H9 (cell line): ENCODE results near the gene NUDT4. TPM values are rescaled to one million over a fixed set of nuclear protein-coding genes. Genes with fewer than 3 reads are reported as not detected.

ENCODE experiments used
- DNase-seq: peaks from one replicate; pipeline ENCODE4 v3.0.0-alpha.2; 2017
- H2AFZ ChIP-seq: one replicate; pipeline ENCODE4 v1.6.1; 2013; ENCODE audit warnings: mild to moderate bottlenecking, low read length, control low read depth, moderate library complexity
- H2AK5ac ChIP-seq: 2 replicates; pipeline ENCODE4 v1.6.1; 2013; ENCODE audit warnings: low read length, control low read depth, mixed read lengths; ENCODE audit not compliant: insufficient read length
- H2BK120ac ChIP-seq: one replicate; pipeline ENCODE4 v1.6.1; 2013; ENCODE audit warnings: low read depth, mild to moderate bottlenecking, low read length, control low read depth, inconsistent platforms; ENCODE audit not compliant: poor library complexity, severe bottlenecking
- H2BK12ac ChIP-seq: 2 replicates; pipeline ENCODE4 v1.6.1; 2013; ENCODE audit warnings: low read length, control low read depth, mixed read lengths, low read depth; ENCODE audit not compliant: insufficient read length
- H2BK15ac ChIP-seq: 2 replicates; pipeline ENCODE4 v1.6.1; 2013; ENCODE audit warnings: low read depth, low read length, control low read depth
- H2BK20ac ChIP-seq: one replicate; pipeline ENCODE4 v1.6.1; 2013; ENCODE audit warnings: low read depth, mild to moderate bottlenecking, low read length, control low read depth, inconsistent platforms; ENCODE audit not compliant: poor library complexity, severe bottlenecking
- H2BK5ac ChIP-seq: 2 replicates; pipeline ENCODE4 v1.6.1; 2013; ENCODE audit warnings: low read length, control low read depth, mixed read lengths; ENCODE audit not compliant: insufficient read length
- H3K14ac ChIP-seq: 2 replicates; pipeline ENCODE4 v1.6.1; 2013; ENCODE audit warnings: low read length, control low read depth; ENCODE audit not compliant: insufficient read depth
- H3K18ac ChIP-seq: 2 replicates; pipeline ENCODE4 v1.6.1; 2013; ENCODE audit warnings: low read depth, mild to moderate bottlenecking, mixed read lengths, low read length, control low read depth; ENCODE audit not compliant: insufficient read length
- H3K23ac ChIP-seq: 2 replicates; pipeline ENCODE4 v1.6.1; 2013; ENCODE audit warnings: low read length, control low read depth, mixed read lengths, low read depth; ENCODE audit not compliant: insufficient read length
- H3K23me2 ChIP-seq: 2 replicates; pipeline ENCODE4 v1.6.1; 2013; ENCODE audit warnings: low read depth, mild to moderate bottlenecking, mixed read lengths, low read length, control low read depth; ENCODE audit not compliant: insufficient read length, poor library complexity, severe bottlenecking
- H3K27ac ChIP-seq: 2 replicates; pipeline ENCODE4 v1.5.1; 2013; ENCODE audit warnings: low read length, control low read depth, mixed read lengths, low read depth; ENCODE audit not compliant: insufficient read length
- H3K27me3 ChIP-seq: 2 replicates; pipeline ENCODE4 v1.6.1; 2013; ENCODE audit warnings: low read length, control low read depth, inconsistent platforms; ENCODE audit not compliant: insufficient read depth
- H3K4ac ChIP-seq: 2 replicates; pipeline ENCODE4 v1.6.1; 2013; ENCODE audit warnings: low read depth, mild to moderate bottlenecking, control low read depth, inconsistent platforms, low read length, moderate library complexity
- H3K4me1 ChIP-seq: 2 replicates; pipeline ENCODE4 v1.6.1; 2013; ENCODE audit warnings: low read length, control low read depth, inconsistent platforms; ENCODE audit not compliant: insufficient read depth
- H3K4me2 ChIP-seq: 2 replicates; pipeline ENCODE4 v1.6.1; 2013; ENCODE audit warnings: low read length, control low read depth, mixed read lengths; ENCODE audit not compliant: insufficient read length, insufficient read depth
- H3K56ac ChIP-seq: 2 replicates; pipeline ENCODE4 v1.6.1; 2013; ENCODE audit warnings: low read depth, mild to moderate bottlenecking, mixed read lengths, low read length, control low read depth; ENCODE audit not compliant: insufficient read length
- H3K79me1 ChIP-seq: 2 replicates; pipeline ENCODE4 v1.6.1; 2013; ENCODE audit warnings: low read depth, mild to moderate bottlenecking, moderate library complexity, low read length, control low read depth, inconsistent platforms; ENCODE audit not compliant: insufficient read depth, poor library complexity, severe bottlenecking
- H3K79me2 ChIP-seq: 2 replicates; pipeline ENCODE4 v1.6.1; 2013; ENCODE audit warnings: low read length, control low read depth, inconsistent platforms; ENCODE audit not compliant: insufficient read depth
- H3K9ac ChIP-seq: 2 replicates; pipeline ENCODE4 v1.6.1; 2013; ENCODE audit warnings: low read length, control low read depth, mixed read lengths; ENCODE audit not compliant: insufficient read length; ENCODE audit errors: extremely low read depth
- H3K9me3 ChIP-seq: one replicate; pipeline ENCODE4 v1.6.1; 2013; ENCODE audit warnings: low read depth, low read length, inconsistent platforms; ENCODE audit not compliant: control insufficient read depth
- H3T11ph ChIP-seq: one replicate; pipeline ENCODE4 v1.6.1; 2013; ENCODE audit warnings: mild to moderate bottlenecking, low read length, control low read depth, inconsistent platforms
- H4K20me1 ChIP-seq: one replicate; pipeline ENCODE4 v1.6.1; 2013; ENCODE audit not compliant: control insufficient read depth, insufficient read length, insufficient read depth
- H4K5ac ChIP-seq: 2 replicates; pipeline ENCODE4 v1.6.1; 2013; ENCODE audit warnings: low read depth, mild to moderate bottlenecking, mixed read lengths, low read length, control low read depth; ENCODE audit not compliant: insufficient read length
- H4K8ac ChIP-seq: replicated peaks from 2 replicates; pipeline ENCODE4 v1.6.1; 2013; ENCODE audit warnings: low read length, control low read depth, mixed read lengths, low read depth; ENCODE audit not compliant: insufficient read length
- H4K91ac ChIP-seq: 2 replicates; pipeline ENCODE4 v1.6.1; 2013; ENCODE audit warnings: low read depth, mild to moderate bottlenecking, moderate library complexity, mixed read lengths, low read length, control low read depth; ENCODE audit not compliant: insufficient read length
- H3K27ac Mint-ChIP-seq, 3 experiments: 2 replicates in 2 of 3; 3 replicates in 1 of 3; pipeline ENCODE4 v1.8.0; 2020 to 2021; ENCODE audit warnings: mixed read lengths in 3 of 3, mild to moderate bottlenecking in 1 of 3, moderate library complexity in 1 of 3
- H3K27me3 Mint-ChIP-seq: 2 replicates; pipeline ENCODE4 v1.8.0; 2021; ENCODE audit warnings: low read depth, mild to moderate bottlenecking, moderate library complexity, mixed read lengths
- H3K36me3 Mint-ChIP-seq, 3 experiments: 2 replicates in 2 of 3; 3 replicates in 1 of 3; pipeline ENCODE4 v1.8.0; 2020 to 2021; ENCODE audit warnings: low read depth in 3 of 3, mixed read lengths in 3 of 3; ENCODE audit not compliant: insufficient read depth in 1 of 3
- H3K4me1 Mint-ChIP-seq, 2 experiments: 2 replicates each; pipeline ENCODE4 v1.8.0; 2020; ENCODE audit warnings: mixed read lengths in 2 of 2
- H3K4me3 Mint-ChIP-seq, 2 experiments: 2 replicates in 1 of 2; 3 replicates in 1 of 2; pipeline ENCODE4 v1.8.0; 2020 to 2021; ENCODE audit warnings: mild to moderate bottlenecking in 2 of 2, mixed read lengths in 2 of 2, moderate library complexity in 1 of 2
- H3K9me3 Mint-ChIP-seq, 2 experiments: 2 replicates in 1 of 2; 3 replicates in 1 of 2; pipeline ENCODE4 v1.8.0; 2020; ENCODE audit warnings: mild to moderate bottlenecking in 2 of 2, mixed read lengths in 2 of 2, moderate library complexity in 1 of 2
- CTCF ChIP-seq: fragments of 200-600 bp; sonication (generic); conservative IDR thresholded peaks from 3 replicates; pipeline ENCODE4 v1.8.0; 2021; ENCODE audit warnings: antibody characterized with exemption, mild to moderate bottlenecking
- WGBS: extraction: QIAGEN DNeasy Blood & Tissue Kit; methylation state at CpG from one replicate; pipeline ENCODE4 v1.1.7; 2013; ENCODE audit warnings: missing lambda C conversion rate, low lambda C conversion rate, mixed read lengths; ENCODE audit not compliant: insufficient read length; ENCODE audit errors: extremely low coverage; 5-methylcytosine and 5-hydroxymethylcytosine counted together
- total RNA-seq: library from RNA; stranded (reverse); gene quantifications from 2 replicates; pipeline ENCODE4 v1.2.1, GENCODE V29; 2021

The NUDT4 gene
- total RNA-seq, 1 experiment from 2014 or later: 40.6 TPM

- Histone ChIP-seq H3K27ac (no peak overlapping the region), H3T11ph (no peak overlapping the region), H2BK12ac (no peak overlapping the region)
These were observed 56.6 kb downstream of the NUDT4 start for GRCh38 chr12:93434256-93434865.

More at GRCh38 chr12:93434256-93434865, 56.6 kb downstream of the NUDT4 start:
- Histone ChIP-seq H4K20me1 (no peaks in the 10 kb centered on the region), H3K4me1 (peaks cover 2% of the 10 kb centered on the region; the same call in 1 of the 2 replicates), H3K18ac (no peak overlapping the region), H2AK5ac (no peak overlapping the region), H2BK20ac (no peak overlapping the region), H3K79me1 (no peaks in the 10 kb centered on the region), H2AFZ (no peak overlapping the region), H3K23me2 (no peaks in the 10 kb centered on the region), H4K8ac (no peak overlapping the region), H3K23ac (no peak overlapping the region), H3K9ac (no peak overlapping the region), H2BK120ac (no peak overlapping the region), H3K14ac (no peak overlapping the region), H3K79me2 (peaks cover 83% of the 10 kb centered on the region), H3K4ac (no peak overlapping the region), H3K9me3 (no peaks in the 10 kb centered on the region), H4K5ac (no peak overlapping the region), H3K27me3 (no peaks in the 10 kb centered on the region), H2BK5ac (no peak overlapping the region), H3K56ac (no peak overlapping the region), H3K4me2 (no peak overlapping the region), H4K91ac (no peak overlapping the region), H2BK15ac (no peak overlapping the region)
- no peak for DNase-seq
- TF ChIP-seq CTCF: no peak
- WGBS: no CpG with 5 or more reads among the region's 5 CpGs
- H3K4me3 Mint-ChIP-seq: no peak overlapping the region
- peaks cover 24% of the 10 kb centered on the region in 2 experiments for H3K4me1 Mint-ChIP-seq
- no peaks in the 10 kb centered on the region for H3K27me3 Mint-ChIP-seq
- no peaks in the 10 kb centered on the region for H3K9me3 Mint-ChIP-seq
- no peak overlapping the region for H3K27ac Mint-ChIP-seq
- H3K36me3 Mint-ChIP-seq: peaks cover 1 to 7% (median 2%) of the 10 kb centered on the region in 3 experiments; a peak in 4 of 7 replicates
